GM12878 (cell line): ENCODE results near the gene LEMD3. TPM values are rescaled to one million over a fixed set of nuclear protein-coding genes. Genes with fewer than 3 reads are reported as not detected.

ENCODE experiments used
- ATAC-seq: fragments of 200-7000 bp; cut with Tn5 transposase; 3 replicates; pipeline ENCODE4 v1.9.1; 2020; ENCODE audit warnings: mild to moderate bottlenecking, moderate library complexity
- BruUV-seq: library from RNA; stranded (reverse); fragments of 400-500 nt; replicated peaks from 2 replicates; lab custom pipeline; 2021; lab: Mats Ljungman, UMichigan
- CTCF ChIA-PET: fragments of 300-600 bp; sonication (Branson Sonifier 250); formaldehyde crosslinking; extraction: SDS; loops from one replicate; lab custom pipeline; 2021; ENCODE audit warnings: inconsistent platforms; lab: Yijun Ruan, JAX
- POLR2A ChIA-PET: fragments of 350-600 bp; formaldehyde crosslinking; extraction: SDS; loops from one replicate; lab custom pipeline; 2021; ENCODE audit warnings: inconsistent platforms; lab: Charles Lee
- RAD21 ChIA-PET: fragments of 300-600 bp; sonication (Branson Sonifier 250); formaldehyde crosslinking; loops from one replicate; lab custom pipeline; 2023; ENCODE audit warnings: antibody characterized with exemption; ENCODE audit not compliant: unreplicated experiment; lab: Charles Lee
- SMC1A ChIA-PET: fragments of 300-600 bp; sonication (Branson Sonifier 250); formaldehyde crosslinking; loops from one replicate; lab custom pipeline; 2023; ENCODE audit not compliant: unreplicated experiment, uncharacterized antibody; lab: Charles Lee
- DNase-seq: peaks from one replicate; pipeline ENCODE4 v3.0.0-alpha.2; 2011; ENCODE audit warnings: low read depth, low spot score
- FAIRE-seq: peaks from 3 replicates; lab custom pipeline; 2011; peaks lifted over from hg19 to GRCh38; lab: Jason Lieb, UNC
- H2AFZ ChIP-seq: 2 replicates; pipeline ENCODE4 v1.6.0; 2011; ENCODE audit warnings: low read depth, low read length, control low read depth; ENCODE audit not compliant: control insufficient read depth
- H3K27ac ChIP-seq: 2 replicates; pipeline ENCODE4 v1.5.1; 2011; ENCODE audit warnings: control low read depth; ENCODE audit not compliant: control insufficient read depth, insufficient read depth
- H3K27me3 ChIP-seq, 2 experiments: replicated peaks in 1 of 2; 2 replicates each; pipeline versions ENCODE4 v1.6.0 to v1.6.1; 2011; ENCODE audit warnings: low read length in 1 of 2; ENCODE audit not compliant: control insufficient read depth in 2 of 2, insufficient read depth in 2 of 2
- H3K36me3 ChIP-seq, 2 experiments: 2 replicates each; pipeline ENCODE4 v1.5.1; 2011; ENCODE audit warnings: low read length in 1 of 2; ENCODE audit not compliant: control insufficient read depth in 2 of 2, insufficient read depth in 2 of 2
- H3K4me1 ChIP-seq: 2 replicates; pipeline ENCODE4 v1.6.1; 2011; ENCODE audit warnings: mild to moderate bottlenecking, low read length, moderate library complexity, mixed read lengths; ENCODE audit not compliant: control insufficient read depth, insufficient read depth
- H3K4me2 ChIP-seq: 2 replicates; pipeline ENCODE4 v1.6.0; 2011; ENCODE audit warnings: control low read depth; ENCODE audit not compliant: control insufficient read depth, insufficient read depth
- H3K4me3 ChIP-seq: fragments of 200-600 bp; sonication (generic); 2 replicates; pipeline ENCODE4 v1.5.1; 2016
- H3K79me2 ChIP-seq: 2 replicates; pipeline ENCODE4 v1.6.0; 2011; ENCODE audit warnings: low read length; ENCODE audit not compliant: control insufficient read depth, insufficient read depth
- H3K9ac ChIP-seq: 2 replicates; pipeline ENCODE4 v1.8.0; 2011; ENCODE audit warnings: low read length, control low read depth, mixed read lengths; ENCODE audit not compliant: control insufficient read depth, insufficient read depth
- H3K9me3 ChIP-seq: replicated peaks from 3 replicates; pipeline ENCODE4 v1.5.1; 2011; ENCODE audit warnings: mild to moderate bottlenecking, low read length; ENCODE audit not compliant: control insufficient read depth, insufficient read depth
- H4K20me1 ChIP-seq: 2 replicates; pipeline ENCODE4 v1.6.0; 2011; ENCODE audit not compliant: control insufficient read depth, insufficient read depth
- BHLHE40 ChIP-seq, 2 experiments: fragments of 450-650 bp in 1 of 2; IDR thresholded peaks; 2 replicates each; pipeline ENCODE4 v1.6.1; 2011 to 2017; ENCODE audit warnings: low read depth in 2 of 2, borderline replicate concordance in 1 of 2, improper control_type of control experiment in 1 of 2, low read length in 1 of 2, mild to moderate bottlenecking in 1 of 2
- NFYA ChIP-seq: IDR thresholded peaks from 2 replicates; pipeline ENCODE4 v1.6.1; 2011; ENCODE audit warnings: low read depth, mild to moderate bottlenecking, low read length, improper control_type of control experiment, borderline replicate concordance
- SUZ12 ChIP-seq: fragments of 200-600 bp; sonication (generic); IDR thresholded peaks from one replicate; pipeline ENCODE4 v1.6.1; 2018; ENCODE audit warnings: antibody characterized with exemption, mild to moderate bottlenecking; ENCODE audit not compliant: unreplicated experiment
- ZBTB33 ChIP-seq: fragments of 450-650 bp; IDR thresholded peaks from 2 replicates; pipeline ENCODE4 v1.6.1; 2017; ENCODE audit warnings: mild to moderate bottlenecking
- WGBS: methylation state at CpG from one replicate; pipeline ENCODE4 v1.1.6; 2016; ENCODE audit warnings: low lambda C conversion rate; ENCODE audit not compliant: insufficient replicate concordance, insufficient coverage; ENCODE audit errors: missing lambda C conversion rate; 5-methylcytosine and 5-hydroxymethylcytosine counted together
- in situ Hi-C: fragments of 300-500 bp; cut with MboI; formaldehyde crosslinking; loops from 9 replicates; pipeline ENCODE4 v1.14.3; 2018; ENCODE audit warnings: mixed read lengths
- intact Hi-C: fragments of 100-400 bp; cut with micrococcal nuclease; formaldehyde crosslinking; loops from one replicate; pipeline ENCODE4 v1.14.2; 2022; ENCODE audit not compliant: unreplicated experiment
- polyA plus RNA-seq, 11 experiments: library from polyadenylated mRNA; depleted of rRNA in 4 of 11; unstranded in 6 of 11; stranded (reverse) in 5 of 11; fragments of >200 nt; fragmentation: Nextera tagmentation in 4 of 11; fragmentation: Illumina TruSeq in 1 of 11; extraction: Ambion mirVana in 4 of 11; extraction: Trizol in 1 of 11; gene quantifications; 1 replicate in 1 of 11; 2 replicates in 10 of 11; pipeline versions ENCODE4 v1.2.1 to v1.2.3, GENCODE V29; 2011 to 2016; ENCODE audit warnings: inconsistent platforms in 2 of 11, missing spikeins in 2 of 11, low read depth in 1 of 11
- total RNA-seq, 4 experiments: library from RNA; depleted of rRNA in 3 of 4; stranded (reverse); fragments of >200 nt in 3 of 4; fragmentation: Illumina TruSeq in 1 of 4; extraction: Trizol in 1 of 4; gene quantifications; 2 replicates each; pipeline versions ENCODE4 v1.2.1 to v1.2.3, GENCODE V29; 2013 to 2021
- TF ChIP-seq, protein P1 (sequence below): IDR thresholded peaks from 2 replicates; pipeline ENCODE4 v1.6.1; 2011; ENCODE audit warnings: borderline replicate concordance, low read depth, mild to moderate bottlenecking, moderate library complexity, low read length; ENCODE audit not compliant: insufficient read depth, poor library complexity, severe bottlenecking

Gene LEMD3
- total and polyA plus RNA-seq, 10 of the 15 experiments (the other 5 are each of a cell fraction or from before 2014, with no cell fraction given): 7.5 to 26.0 (median 16.5) TPM

DNA sequence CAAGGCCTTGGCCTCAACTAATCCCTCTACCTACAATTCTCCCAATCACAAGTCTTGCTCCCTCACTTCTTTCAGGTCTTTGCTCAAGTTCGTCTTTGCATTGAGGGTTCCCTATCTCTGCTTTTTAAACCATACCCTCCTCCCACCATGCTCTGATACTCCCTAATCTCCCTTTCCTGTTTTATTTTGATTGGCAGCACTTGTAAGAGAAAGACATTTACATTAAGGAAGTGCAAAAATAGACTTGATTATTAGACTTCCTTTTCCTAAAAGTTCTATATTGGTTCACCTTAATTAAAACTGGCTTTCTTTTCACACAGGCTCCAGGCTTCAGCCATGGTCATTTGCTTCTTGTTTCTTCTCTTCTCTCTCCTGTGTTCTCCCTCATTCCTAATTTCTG is 30.0 kb upstream of the LEMD3 start:
- POLR2A ChIA-PET: no interaction called here
- BruUV-seq: no TSS peak
- CTCF ChIA-PET: interaction anchor here (1.5 kb wide), 1 partner anchor 31 kb away, joined by 4 read pairs; no protein-coding TSS in a partner anchor
- Histone ChIP-seq H3K4me1 (no peaks in the 10 kb centered on the region), H3K4me3 (no peak overlapping the region), H4K20me1 (no peaks in the 10 kb centered on the region), H3K27me3 (peaks cover 0 to 10% of the 10 kb centered on the region in 2 experiments; a peak in 3 of 4 replicates), H3K9ac (no peak overlapping the region), H3K36me3 (no peaks in the 10 kb centered on the region)
- no peak for DNase-seq
- 0% methylated on average over 1 of the region's 1 CpG for WGBS
- intact Hi-C loops: no loop called here
- FAIRE-seq: no peak
- no peak for ATAC-seq
- TF ChIP-seq BHLHE40 (IDR thresholded peaks at IDR 0.05; ENCODE audit: borderline replicate concordance in 1 of 2, low read depth in 2 of 2, low read length in 1 of 2) (no peak), ZBTB33 (no peak), SUZ12 (no peak), NFYA (no peak)
- TF ChIP-seq, protein P1, sequence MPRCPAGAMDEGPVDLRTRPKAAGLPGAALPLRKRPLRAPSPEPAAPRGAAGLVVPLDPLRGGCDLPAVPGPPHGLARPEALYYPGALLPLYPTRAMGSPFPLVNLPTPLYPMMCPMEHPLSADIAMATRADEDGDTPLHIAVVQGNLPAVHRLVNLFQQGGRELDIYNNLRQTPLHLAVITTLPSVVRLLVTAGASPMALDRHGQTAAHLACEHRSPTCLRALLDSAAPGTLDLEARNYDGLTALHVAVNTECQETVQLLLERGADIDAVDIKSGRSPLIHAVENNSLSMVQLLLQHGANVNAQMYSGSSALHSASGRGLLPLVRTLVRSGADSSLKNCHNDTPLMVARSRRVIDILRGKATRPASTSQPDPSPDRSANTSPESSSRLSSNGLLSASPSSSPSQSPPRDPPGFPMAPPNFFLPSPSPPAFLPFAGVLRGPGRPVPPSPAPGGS: no peak
- TF ChIP-seq, all 136 proteins: peak for 0
- Histone ChIP-seq H2AFZ (no peak overlapping the region), H3K9me3 (no peaks in the 10 kb centered on the region; the same call in 2 of the 3 replicates), H3K79me2 (no peaks in the 10 kb centered on the region), H3K4me2 (no peak overlapping the region), H3K27ac (no peak overlapping the region)
- RAD21 ChIA-PET: no interaction called here
- SMC1A ChIA-PET: interaction anchor here (0.6 to 1.6 kb wide), 5 partner anchors 14 to 383 kb away, joined by 3 to 7 read pairs (median 3); partner anchors contain the start of gene LEMD3
- in situ Hi-C loops: no loop called here
